ENCODE measurements around the gene LY86.

GRCh38 chr6:6652932-6653331 lies 64.4 kb downstream of the LY86 start:
- TF ChIP-seq POLR2A (IDR thresholded peaks at IDR 0.05) (no peak), CTCF (IDR thresholded peaks at IDR 0.05) (no peak)

Data from uterus (tissue), 2 donors.